ENCODE data around the gene IL13RA2.

IL13RA2 gene

GRCh38 chrX:114976292-114976691 lies 41.1 kb downstream of the IL13RA2 start:
- no peak for DNase-seq

GRCh38 chrX:114973013-114973412 lies 44.4 kb downstream of the IL13RA2 start:
- no peak for DNase-seq

GRCh38 chrX:114970806-114971205 lies 46.6 kb downstream of the IL13RA2 start:
- no peak for DNase-seq

GRCh38 chrX:114964374-114964773 lies 53.0 kb downstream of the IL13RA2 start:
- no peak for DNase-seq

- no peak for DNase-seq
Observed at GRCh38 chrX:114962209-114962608, 55.2 kb downstream of the IL13RA2 start.

GRCh38 chrX:114959729-114960128 lies 57.7 kb downstream of the IL13RA2 start:
- DNase-seq = no peak

Measured in stimulated activated CD4-positive, alpha-beta T cell treated with anti-CD3 and anti-CD28 coated beads, Interleukin-4, amount 100 ng/mL, for 4 hours (primary cell).